B cell (primary cell): ENCODE measurements around the gene ABHD10. TPM values are rescaled to one million over a fixed set of nuclear protein-coding genes. Genes with fewer than 3 reads are reported as not detected.

Source experiments
- ATAC-seq: fragments of 200-7000 bp; cut with Tn5 transposase; one replicate; pipeline ENCODE4 v1.10.0; 2021; ENCODE audit warnings: low read depth, mild to moderate bottlenecking, moderate number of reproducible peaks, moderate library complexity
- CTCF ChIA-PET: fragments of 350-600 bp; sonication (Branson Sonifier 250); formaldehyde crosslinking; loops from one replicate; lab custom pipeline; 2021; ENCODE audit warnings: antibody characterized with exemption, inconsistent platforms; lab: Charles Lee
- POLR2A ChIA-PET: fragments of 350-600 bp; sonication (Branson Sonifier 250); formaldehyde crosslinking; loops from one replicate; lab custom pipeline; 2021; ENCODE audit warnings: antibody characterized with exemption; lab: Charles Lee
- DNase-seq: peaks from one replicate; pipeline ENCODE4 v3.0.0; 2013
- H2AFZ ChIP-seq: 2 replicates; pipeline ENCODE4 v1.6.1; 2012; ENCODE audit warnings: mild to moderate bottlenecking, low read depth, low read length; ENCODE audit not compliant: insufficient read depth, poor library complexity, severe bottlenecking
- H3K27ac ChIP-seq, 2 donors: 1 replicate in 1 of 2; 2 replicates in 1 of 2; pipeline ENCODE4 v1.5.1; 2012 to 2013; ENCODE audit warnings: low read length in 2 of 2, mild to moderate bottlenecking in 2 of 2, moderate library complexity in 1 of 2
- H3K27me3 ChIP-seq, 4 experiments: fragments of 200-600 bp in 1 of 4; sonication (generic) in 1 of 4; replicated peaks in 1 of 4; 1 replicate in 2 of 4; 2 replicates in 2 of 4; pipeline versions ENCODE4 v1.6.1 to v1.7.0; 2013 to 2016; ENCODE audit warnings: low read length in 3 of 4, mild to moderate bottlenecking in 2 of 4, mixed read lengths in 1 of 4, moderate library complexity in 1 of 4; ENCODE audit not compliant: insufficient read depth in 4 of 4, control insufficient read depth in 3 of 4; ENCODE audit errors: control extremely low read depth in 1 of 4
- H3K36me3 ChIP-seq, 2 experiments: replicated peaks in 1 of 2; 1 replicate in 1 of 2; 2 replicates in 1 of 2; pipeline versions ENCODE4 v1.6.1 to v1.7.1; 2013; ENCODE audit warnings: low read length in 1 of 2; ENCODE audit not compliant: insufficient read depth in 2 of 2, control insufficient read depth in 1 of 2; ENCODE audit errors: control extremely low read depth in 1 of 2, extremely low read depth in 1 of 2
- H3K4me1 ChIP-seq, 2 donors: fragments of 200-600 bp in 1 of 2; sonication (generic) in 1 of 2; 1 replicate in 1 of 2; 2 replicates in 1 of 2; pipeline versions ENCODE4 v1.5.1 to v1.6.1; 2013 to 2017; ENCODE audit warnings: low read length in 2 of 2; ENCODE audit not compliant: control insufficient read depth in 2 of 2, insufficient read depth in 2 of 2
- H3K4me2 ChIP-seq: replicated peaks from 2 replicates; pipeline ENCODE3; 2012; ENCODE audit warnings: mild to moderate bottlenecking, low read depth, low read length; ENCODE audit not compliant: poor library complexity, severe bottlenecking
- H3K4me3 ChIP-seq, 5 experiments: fragments of 200-600 bp in 1 of 5; sonication (generic) in 1 of 5; 1 replicate in 3 of 5; 2 replicates in 2 of 5; pipeline versions ENCODE4 v1.5.1 to v1.7.0; 2011 to 2016; ENCODE audit warnings: low read length in 4 of 5, mild to moderate bottlenecking in 4 of 5, low read depth in 2 of 5, control low read depth in 1 of 5, moderate library complexity in 1 of 5; ENCODE audit not compliant: insufficient read depth in 1 of 5; ENCODE audit errors: control extremely low read depth in 1 of 5, extremely low read depth in 1 of 5
- H3K79me2 ChIP-seq: fragments of 200-600 bp; sonication (generic); one replicate; pipeline ENCODE4 v1.6.0; 2016; ENCODE audit warnings: low read length; ENCODE audit not compliant: control insufficient read depth, insufficient read depth
- H3K9ac ChIP-seq: fragments of 200-600 bp; sonication (generic); 2 replicates; pipeline ENCODE4 v1.6.1; 2017; ENCODE audit warnings: mild to moderate bottlenecking, low read length, moderate library complexity
- H3K9me3 ChIP-seq, 3 donors: one replicate each; pipeline versions ENCODE4 v1.6.1 to v1.7.1; 2013; ENCODE audit warnings: low read length in 2 of 3; ENCODE audit not compliant: control insufficient read depth in 2 of 3, insufficient read depth in 1 of 3; ENCODE audit errors: control extremely low read depth in 1 of 3
- H4K20me1 ChIP-seq: 2 replicates; pipeline ENCODE4 v1.6.0; 2012; ENCODE audit warnings: mild to moderate bottlenecking, low read length; ENCODE audit not compliant: insufficient read depth, control insufficient read depth, poor library complexity, severe bottlenecking
- H3K27ac Mint-ChIP-seq: one replicate; pipeline ENCODE4 v1.8.0; 2021; ENCODE audit warnings: mixed read lengths
- H3K27me3 Mint-ChIP-seq: one replicate; pipeline ENCODE4 v1.8.0; 2021; ENCODE audit warnings: mixed read lengths
- H3K4me1 Mint-ChIP-seq: one replicate; pipeline ENCODE4 v1.8.0; 2021; ENCODE audit warnings: mixed read lengths
- H3K4me3 Mint-ChIP-seq: one replicate; pipeline ENCODE4 v1.8.0; 2021; ENCODE audit warnings: mixed read lengths
- H3K9me3 Mint-ChIP-seq: one replicate; pipeline ENCODE4 v1.8.0; 2022; ENCODE audit warnings: mixed read lengths; ENCODE audit not compliant: insufficient read depth
- EZH2 ChIP-seq: IDR thresholded peaks from 2 replicates; pipeline ENCODE4 v1.6.1; 2012; ENCODE audit warnings: borderline replicate concordance, low read depth, mild to moderate bottlenecking, moderate library complexity, low read length; ENCODE audit not compliant: insufficient read depth, poor library complexity, severe bottlenecking
- WGBS: methylation state at CpG from one replicate; pipeline ENCODE4 v1.1.5; 2013; ENCODE audit warnings: missing lambda C conversion rate; ENCODE audit not compliant: insufficient coverage; 5-methylcytosine and 5-hydroxymethylcytosine counted together
- intact Hi-C: fragments of 100-400 bp; cut with micrococcal nuclease; formaldehyde crosslinking; loops from one replicate; pipeline ENCODE4 v1.10.0; 2022
- polyA plus RNA-seq: library from polyadenylated mRNA; depleted of rRNA; stranded (reverse); fragments of >200 nt; gene quantifications from 2 replicates; pipeline ENCODE4 v1.2.3, GENCODE V29; 2012
- total RNA-seq, 2 donors: library from RNA; stranded (reverse); fragments of 120-200 nt in 1 of 2; gene quantifications; 1 replicate in 1 of 2; 2 replicates in 1 of 2; pipeline versions ENCODE4 v1.2.3 to v1.2.4, GENCODE V29; 2013 to 2022
- TF ChIP-seq, protein P1 (sequence below): fragments of 200-600 bp; IDR thresholded peaks from one replicate; pipeline ENCODE4 v1.8.0; 2022; ENCODE audit warnings: antibody characterized with exemption, mild to moderate bottlenecking

The ABHD10 gene
- total and polyA plus RNA-seq, 2 donors (not counting 1 experiment from before 2014, with no cell fraction given): 22.1 to 40.1 TPM

DNA sequence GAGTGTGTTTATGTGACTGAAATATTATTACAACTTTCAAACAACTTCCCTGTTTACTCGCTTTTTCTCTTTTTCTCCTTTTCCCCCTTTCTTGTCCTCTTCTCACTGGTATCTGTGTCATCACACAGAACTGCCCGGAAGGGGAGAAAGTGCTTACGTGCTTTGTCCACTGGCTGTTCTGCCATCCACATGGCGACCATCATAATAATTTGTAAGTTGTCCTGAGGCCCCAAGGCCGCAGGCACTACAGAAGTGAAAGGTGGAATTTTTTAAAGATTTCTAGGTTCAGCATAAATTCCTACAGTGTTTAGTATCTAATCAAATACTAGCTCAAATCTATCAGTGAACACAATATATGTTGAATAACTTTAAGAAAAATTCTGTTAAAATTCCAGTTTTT is 26.7 kb upstream of the ABHD10 start:
- Mint-ChIP-seq H3K4me3 (no peak overlapping the region), H3K27me3 (no peaks in the 10 kb centered on the region), H3K9me3 (no peaks in the 10 kb centered on the region), H3K27ac (no peak overlapping the region), H3K4me1 (no peaks in the 10 kb centered on the region)
- no peak for TF ChIP-seq EZH2
- TF ChIP-seq, protein P1, sequence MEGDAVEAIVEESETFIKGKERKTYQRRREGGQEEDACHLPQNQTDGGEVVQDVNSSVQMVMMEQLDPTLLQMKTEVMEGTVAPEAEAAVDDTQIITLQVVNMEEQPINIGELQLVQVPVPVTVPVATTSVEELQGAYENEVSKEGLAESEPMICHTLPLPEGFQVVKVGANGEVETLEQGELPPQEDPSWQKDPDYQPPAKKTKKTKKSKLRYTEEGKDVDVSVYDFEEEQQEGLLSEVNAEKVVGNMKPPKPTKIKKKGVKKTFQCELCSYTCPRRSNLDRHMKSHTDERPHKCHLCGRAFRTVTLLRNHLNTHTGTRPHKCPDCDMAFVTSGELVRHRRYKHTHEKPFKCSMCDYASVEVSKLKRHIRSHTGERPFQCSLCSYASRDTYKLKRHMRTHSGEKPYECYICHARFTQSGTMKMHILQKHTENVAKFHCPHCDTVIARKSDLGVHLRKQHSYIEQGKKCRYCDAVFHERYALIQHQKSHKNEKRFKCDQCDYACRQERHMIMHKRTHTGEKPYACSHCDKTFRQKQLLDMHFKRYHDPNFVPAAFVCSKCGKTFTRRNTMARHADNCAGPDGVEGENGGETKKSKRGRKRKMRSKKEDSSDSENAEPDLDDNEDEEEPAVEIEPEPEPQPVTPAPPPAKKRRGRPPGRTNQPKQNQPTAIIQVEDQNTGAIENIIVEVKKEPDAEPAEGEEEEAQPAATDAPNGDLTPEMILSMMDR: no peak
- Histone ChIP-seq H3K36me3 (no peaks in the 10 kb centered on the region), H3K4me2 (no peak overlapping the region), H3K27me3 (no peaks in the 10 kb centered on the region), H3K79me2 (no peaks in the 10 kb centered on the region), H3K9me3 (no peaks in the 10 kb centered on the region), H3K4me1 (no peaks in the 10 kb centered on the region), H3K9ac (no peak overlapping the region), H4K20me1 (no peaks in the 10 kb centered on the region), H2AFZ (no peak overlapping the region), H3K27ac (no peak overlapping the region), H3K4me3 (no peak overlapping the region)
- POLR2A ChIA-PET: no interaction called here
- no CpG with 5 or more reads among the region's 5 CpGs for WGBS
- no peak for ATAC-seq
- no peak for DNase-seq
- intact Hi-C loops: no loop called here
- CTCF ChIA-PET: no interaction called here

DNA sequence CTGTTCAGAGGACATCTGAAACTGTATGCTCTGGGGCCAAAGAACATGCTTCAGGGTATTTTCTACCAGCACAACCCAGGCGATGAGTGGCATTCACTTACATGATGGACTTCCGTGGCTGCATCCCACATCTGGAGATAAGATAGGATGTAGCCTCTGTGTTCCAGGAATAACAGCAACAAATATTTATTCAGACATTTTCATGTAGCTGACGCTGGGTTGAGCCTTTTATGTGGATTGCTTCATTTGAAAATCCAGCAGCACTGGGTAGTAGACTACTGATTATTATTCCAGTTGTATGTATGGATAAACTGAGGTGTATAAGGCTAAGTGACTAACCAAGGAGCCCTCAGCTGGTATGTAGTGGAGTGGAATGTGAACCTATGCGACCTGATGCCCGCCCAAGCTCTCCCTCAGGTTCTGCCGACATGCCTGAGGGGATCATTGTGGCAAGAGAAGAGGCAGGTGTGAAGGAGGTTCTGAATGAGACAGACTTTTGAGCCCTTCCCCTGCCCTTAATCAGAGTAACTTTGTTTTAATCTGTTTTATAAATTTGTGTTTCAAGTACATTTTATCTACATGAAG is 25.9 kb upstream of the ABHD10 start:
- Mint-ChIP-seq H3K9me3 (no peaks in the 10 kb centered on the region), H3K27ac (no peak overlapping the region), H3K4me1 (no peaks in the 10 kb centered on the region), H3K27me3 (peaks cover 3% of the 10 kb centered on the region), H3K4me3 (no peak overlapping the region)
- Histone ChIP-seq H3K27me3 (no peaks in the 10 kb centered on the region), H3K79me2 (no peaks in the 10 kb centered on the region), H2AFZ (no peak overlapping the region), H3K4me1 (no peaks in the 10 kb centered on the region), H4K20me1 (no peaks in the 10 kb centered on the region), H3K9me3 (no peaks in the 10 kb centered on the region), H3K4me3 (no peak overlapping the region), H3K27ac (no peak overlapping the region), H3K4me2 (no peak overlapping the region), H3K36me3 (no peaks in the 10 kb centered on the region), H3K9ac (no peak overlapping the region)
- TF ChIP-seq, protein P1: no peak
- TF ChIP-seq EZH2: no peak
- DNase-seq: no peak
- ATAC-seq: no peak
- CTCF ChIA-PET: interaction anchor here (0.7 to 1.5 kb wide), 2 partner anchors 15 to 284 kb away, joined by 3 to 7 read pairs; no protein-coding TSS in a partner anchor
- POLR2A ChIA-PET: no interaction called here
- intact Hi-C loops: no loop called here
- WGBS: 96% methylated on average over 3 of the region's 6 CpGs
